NCI-H2081 (cell line): Measurements from ENCODE around the gene RABGGTA.

Experiments
- DNase-seq, 2 experiments: peaks; one replicate each; lab custom pipeline; 2025; lab: John Stamatoyannopoulos, UW

RABGGTA gene

DNA sequence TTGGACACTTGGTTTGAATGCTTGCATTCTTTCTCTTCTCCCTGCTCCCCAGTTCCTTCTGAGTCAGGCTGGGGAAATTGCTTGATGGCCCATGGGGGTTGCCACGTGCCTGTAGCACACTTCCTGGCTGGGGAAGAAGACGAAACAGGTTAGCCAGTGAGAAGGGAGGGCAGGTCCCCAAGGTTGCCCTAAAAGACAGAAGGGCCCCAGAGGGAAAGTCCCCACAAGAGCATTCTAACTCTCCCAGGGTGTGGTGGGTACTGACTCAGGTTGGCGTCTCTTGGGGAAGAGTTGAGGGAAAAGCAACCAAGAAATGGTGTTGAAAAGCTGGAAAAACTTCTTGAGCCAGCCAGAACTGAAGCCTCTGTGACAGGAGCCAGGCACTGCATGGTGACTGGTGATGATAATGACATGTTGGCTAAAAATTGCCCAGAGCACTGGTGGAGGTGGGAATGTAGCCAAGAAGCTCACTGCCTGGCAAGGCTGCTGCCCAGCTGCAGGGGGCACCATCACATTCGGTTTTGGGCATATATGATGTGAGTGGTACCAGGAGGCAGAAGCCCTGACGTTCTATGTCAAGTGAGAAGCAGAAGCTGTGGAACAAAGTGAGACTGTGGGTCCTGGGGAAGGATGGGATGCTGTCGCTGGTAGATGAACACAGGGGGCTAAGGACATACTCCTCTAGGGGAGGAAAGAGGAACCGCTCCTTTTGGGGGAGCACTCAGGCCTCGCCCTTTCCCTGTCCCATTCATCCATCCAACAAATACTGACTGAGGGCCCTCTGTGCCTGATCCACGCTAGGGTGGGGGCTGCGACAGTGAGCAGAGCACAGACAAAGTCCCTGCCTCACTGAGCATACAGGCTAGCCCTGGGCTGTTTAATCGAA, 8.1 kb upstream of the RABGGTA start:
- peak; percentile 59 to 70 for DNase-seq

DNA sequence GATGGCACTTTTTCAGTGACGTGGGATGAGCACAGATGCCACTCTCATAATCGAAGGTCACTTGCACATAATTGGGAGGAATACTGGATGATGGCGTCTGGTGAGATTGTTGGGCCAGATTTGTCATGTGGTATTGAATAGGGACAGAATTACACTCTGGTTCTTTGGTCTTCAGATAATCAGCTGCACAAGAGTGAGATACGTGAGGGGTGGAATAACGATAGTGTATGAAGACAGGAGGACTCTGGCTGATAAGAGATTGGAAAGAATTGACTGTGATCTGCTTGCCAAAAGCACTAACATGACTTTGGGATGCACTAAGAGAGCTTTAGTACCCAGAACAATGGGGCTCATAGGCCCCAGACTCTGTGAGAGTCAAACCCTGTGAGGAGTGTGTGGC, 7.0 kb upstream of the RABGGTA start:
- no peak for DNase-seq

DNA sequence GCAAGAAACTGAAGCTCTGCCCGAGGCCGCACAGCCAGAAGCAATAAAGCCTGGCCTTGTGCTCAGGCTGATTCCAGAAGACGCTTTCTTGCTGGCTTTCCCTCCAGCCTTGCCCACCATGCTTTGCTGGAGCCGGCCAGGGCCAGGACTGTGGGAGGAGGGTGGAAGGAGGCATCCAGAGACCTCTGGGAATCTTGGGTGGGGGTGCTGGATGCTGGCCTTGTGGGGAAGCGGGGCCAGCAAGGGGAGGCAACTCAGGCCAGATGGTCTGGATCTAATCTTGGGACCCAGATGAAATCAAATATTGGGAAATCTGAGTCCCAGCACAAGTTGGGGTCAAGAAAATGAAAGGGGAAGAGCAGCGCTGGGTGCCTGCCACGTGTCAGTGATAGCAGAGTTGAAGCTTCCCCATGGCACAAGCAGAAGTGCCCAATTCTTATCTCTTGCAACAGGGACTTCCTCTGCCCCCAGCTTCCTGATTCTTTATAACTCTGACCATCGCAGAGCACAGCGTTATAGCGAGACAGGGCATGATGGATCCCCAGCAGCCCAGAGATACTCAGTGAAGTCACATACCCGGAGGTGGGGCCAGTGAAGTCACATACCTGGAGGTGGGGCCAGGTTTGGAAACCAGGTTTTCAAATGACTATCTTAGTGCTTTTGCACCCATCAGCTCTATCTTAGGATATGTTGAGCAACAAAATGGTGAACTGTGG, 6.4 kb upstream of the RABGGTA start:
- no peak for DNase-seq

DNA sequence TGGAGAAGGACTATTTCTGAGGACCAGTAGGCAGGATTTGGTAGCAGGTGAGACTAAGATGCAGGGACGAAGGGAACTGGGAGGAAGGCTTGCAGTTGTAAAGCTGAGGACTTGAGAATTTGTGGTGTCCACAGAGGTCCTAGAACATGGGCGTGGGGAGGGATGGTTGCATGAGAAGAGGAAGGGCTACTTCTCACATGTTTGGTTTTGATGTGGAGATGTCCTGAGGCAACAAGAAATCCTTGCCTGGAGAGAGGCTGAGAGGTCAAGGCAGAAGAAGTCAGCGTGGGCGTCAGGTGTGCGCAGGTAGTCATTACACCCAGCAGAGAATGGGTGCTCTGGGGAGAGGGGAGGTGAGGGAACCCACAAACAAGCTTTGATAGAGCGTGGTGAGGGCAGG, 5.7 kb upstream of the RABGGTA start:
- no peak for DNase-seq

DNA sequence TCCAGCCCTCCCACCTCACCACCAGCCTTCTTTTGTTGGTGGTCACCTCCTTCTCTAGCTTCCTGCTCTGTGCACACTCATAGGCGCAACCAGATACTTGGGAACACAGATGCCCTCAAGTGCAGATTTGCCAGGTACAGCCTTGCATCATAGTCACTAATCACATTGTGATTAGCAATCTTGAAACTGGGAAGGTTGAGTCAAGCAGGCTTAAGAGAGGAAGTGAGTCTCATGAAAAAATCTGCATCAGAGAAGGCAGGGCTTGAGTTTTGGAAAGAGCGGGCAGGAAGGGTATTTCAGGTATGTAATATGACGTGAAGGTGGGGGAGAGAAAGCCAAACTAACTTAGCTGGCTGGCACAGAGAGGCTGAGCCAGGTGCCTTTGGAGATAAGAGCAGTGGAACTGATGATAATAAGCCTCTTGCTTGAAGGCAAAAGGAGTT, 2.7 kb upstream of the RABGGTA start:
- no peak for DNase-seq

DNA sequence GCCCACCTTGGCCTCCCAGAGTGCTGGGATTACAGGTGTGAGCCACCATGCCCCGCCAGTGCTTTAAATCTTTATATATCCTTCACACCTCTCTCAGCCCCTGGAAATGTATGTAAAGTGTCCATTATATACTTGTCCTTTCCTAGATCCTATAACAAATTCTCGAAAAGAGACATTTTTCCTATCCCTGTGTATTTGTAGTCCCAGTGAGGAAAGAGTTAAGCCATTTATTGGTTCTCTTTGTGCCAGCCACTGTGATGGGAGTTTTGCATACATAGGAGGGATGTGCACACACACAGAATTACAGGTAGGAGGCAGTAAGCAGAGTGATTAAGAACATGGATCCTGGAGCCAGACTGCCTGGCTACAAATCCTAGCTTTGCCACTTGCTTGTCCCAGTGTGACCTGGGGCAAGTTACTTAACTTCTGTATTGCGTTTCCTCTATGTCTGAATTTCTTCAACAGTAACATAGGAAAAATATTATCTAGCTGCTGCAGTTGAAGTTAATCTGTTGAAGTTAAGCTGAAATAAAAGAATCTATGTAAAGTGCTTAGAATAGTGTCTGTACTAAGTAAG, 2.1 kb upstream of the RABGGTA start:
- DNase-seq, result no peak

DNA sequence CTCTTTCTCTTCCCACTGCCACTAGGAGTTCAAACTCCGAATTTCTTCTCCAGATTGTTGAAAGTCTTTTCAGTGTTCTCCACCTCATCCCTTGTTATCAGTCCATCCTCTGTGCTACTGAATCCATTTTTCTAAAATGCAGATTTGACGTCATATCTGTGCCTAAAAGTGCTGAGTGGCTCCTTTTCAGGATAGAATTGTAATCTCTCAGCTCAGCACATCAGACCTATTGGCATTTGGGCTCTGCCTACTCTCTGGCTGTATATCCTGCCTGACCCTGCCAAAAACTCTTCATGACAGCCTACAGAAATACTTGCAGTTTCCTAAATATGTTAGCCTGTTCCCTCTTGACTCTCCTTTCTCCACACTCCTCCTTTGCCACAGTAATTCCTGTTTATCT, 1.1 kb upstream of the RABGGTA start:
- no peak for DNase-seq

DNA sequence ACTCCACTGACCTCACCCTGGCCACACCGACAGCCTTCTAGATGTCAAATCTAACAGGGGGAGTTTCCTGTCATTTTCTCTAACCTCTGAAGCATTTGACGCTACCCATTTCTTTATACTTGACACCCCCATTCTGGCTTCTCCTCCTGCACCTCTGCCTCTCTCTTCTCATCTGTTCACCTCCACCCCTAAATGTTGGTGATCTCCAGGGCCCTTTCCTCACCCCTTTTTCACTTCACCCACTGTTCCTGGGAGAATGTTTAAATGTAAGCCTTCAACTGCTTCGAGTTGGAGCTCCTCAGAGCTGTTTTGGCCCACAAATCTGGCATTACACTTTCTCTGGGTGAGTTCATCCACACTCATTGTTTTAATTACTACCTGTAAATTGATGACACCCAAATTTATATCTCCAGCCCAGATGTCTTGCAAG, 452 bp upstream of the RABGGTA start:
- DNase-seq, result no peak

DNA sequence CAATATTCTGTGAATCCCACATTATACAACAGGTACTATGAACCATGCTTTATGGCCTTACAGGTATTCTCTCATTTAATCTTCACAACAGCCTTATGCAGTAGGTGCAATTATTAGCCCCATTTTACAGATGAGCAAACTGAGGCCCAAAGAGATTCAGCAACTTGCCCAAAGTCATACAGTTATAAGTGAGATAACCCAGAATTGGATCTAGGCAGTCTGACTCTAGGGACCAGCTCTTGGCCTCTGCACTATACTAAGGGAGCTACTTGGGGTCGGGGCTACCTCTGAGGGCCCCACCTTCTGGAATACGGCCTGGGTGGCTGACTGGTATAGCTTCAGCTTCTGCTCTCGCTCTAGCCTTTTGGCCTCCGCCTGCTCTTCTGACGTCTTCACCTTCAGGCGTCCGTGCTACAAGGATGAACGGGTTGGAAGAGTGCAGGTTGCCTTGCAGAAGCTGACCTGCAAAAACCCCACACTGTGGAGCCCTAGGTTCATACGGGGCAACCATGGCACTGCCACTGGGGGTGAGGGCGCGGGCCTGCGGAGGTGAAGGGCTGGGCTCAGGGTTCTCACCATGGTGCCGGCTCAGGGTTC, 762 bp downstream of the RABGGTA start:
- no peak for DNase-seq

DNA sequence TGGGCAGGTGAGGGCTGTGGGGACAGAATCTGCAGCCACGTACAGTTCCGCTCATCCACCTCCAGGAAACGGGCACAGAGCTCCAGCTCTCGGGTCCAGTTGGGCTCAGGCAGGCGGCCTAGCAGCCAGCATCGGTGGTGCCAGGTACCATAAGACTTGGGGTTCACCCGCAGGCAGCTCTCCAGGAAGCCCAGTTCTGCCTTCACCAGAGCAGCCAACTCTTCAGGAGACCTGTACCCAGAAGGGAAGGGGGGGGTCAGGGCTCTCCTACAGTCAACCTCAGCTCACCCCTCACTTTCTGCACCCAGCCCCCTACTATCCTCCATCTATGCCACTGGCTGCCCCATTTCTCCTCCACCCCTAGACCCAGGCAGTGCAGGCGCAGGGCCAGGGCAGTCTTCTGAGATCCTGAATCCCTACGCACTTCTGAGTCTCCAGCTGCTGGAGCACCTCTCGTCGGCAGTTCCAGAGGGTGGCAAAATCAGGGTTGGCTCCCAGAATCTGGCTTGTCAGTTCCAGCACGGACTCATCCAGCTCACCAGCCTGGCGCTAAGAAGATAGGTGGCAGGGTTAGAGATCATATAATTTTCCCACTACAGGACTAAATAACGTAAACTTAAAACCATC, 1.4 kb downstream of the RABGGTA start:
- no peak for DNase-seq

DNA sequence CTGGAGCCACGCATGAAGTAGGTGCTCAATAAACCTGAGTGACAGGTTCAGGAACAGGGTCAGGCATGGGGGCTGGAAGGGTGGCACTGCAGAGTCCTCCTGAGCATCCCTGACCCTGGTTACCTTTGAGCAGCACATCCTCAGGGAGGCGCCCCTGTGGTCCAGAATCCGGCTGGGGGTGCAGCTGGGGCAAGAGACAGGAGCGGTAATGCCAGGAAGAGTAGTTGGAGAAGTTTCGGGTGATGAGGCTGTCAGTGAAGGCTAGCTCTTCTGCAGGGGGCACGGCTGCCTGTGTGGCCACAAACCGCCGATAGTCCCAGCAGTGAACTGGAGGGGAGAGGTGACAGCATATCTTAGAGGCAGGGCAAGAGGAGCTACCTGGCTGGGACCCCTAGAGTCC, 2.0 kb downstream of the RABGGTA start:
- DNase-seq, result no peak

DNA sequence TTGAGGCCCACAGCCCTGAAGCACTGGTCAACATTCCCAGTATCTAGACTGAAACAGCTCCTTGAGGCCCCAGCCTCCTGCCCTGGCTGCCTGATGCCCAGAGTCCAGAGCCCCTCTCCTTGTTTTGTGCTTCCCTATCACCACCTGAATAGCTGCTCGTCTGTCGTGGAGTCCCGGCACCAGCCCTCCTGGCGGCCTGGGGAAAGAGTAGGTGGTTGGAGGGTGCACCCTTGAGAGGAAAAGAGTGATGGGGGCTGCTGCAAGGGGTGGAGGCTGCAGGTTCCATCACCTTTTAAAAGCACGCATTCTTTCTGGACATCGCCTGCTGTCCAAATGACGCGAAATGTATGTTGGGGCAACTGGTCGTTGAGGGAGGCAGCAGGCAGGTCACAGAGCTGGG, 3.2 kb downstream of the RABGGTA start:
- no peak for DNase-seq

DNA sequence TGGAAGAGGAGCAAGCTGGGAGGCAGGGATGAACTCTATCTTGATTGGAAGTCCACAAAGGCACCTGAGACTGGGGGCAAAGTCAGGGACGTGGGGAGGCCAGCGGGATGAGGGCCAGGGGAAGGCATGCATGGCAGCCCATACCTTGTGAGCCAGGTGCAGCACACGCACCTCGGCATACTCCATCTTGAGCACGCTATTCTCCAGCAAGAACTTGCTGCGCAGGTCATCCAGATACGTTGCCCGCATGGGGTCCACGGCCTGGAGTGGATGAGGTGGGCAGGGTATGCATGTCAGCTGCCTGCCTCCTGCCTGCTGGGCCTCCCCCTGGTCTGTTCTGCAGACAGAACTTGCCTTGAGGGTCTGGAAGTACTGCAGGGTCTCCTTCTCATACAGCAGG, 3.9 kb downstream of the RABGGTA start:
- DNase-seq, result no peak

DNA sequence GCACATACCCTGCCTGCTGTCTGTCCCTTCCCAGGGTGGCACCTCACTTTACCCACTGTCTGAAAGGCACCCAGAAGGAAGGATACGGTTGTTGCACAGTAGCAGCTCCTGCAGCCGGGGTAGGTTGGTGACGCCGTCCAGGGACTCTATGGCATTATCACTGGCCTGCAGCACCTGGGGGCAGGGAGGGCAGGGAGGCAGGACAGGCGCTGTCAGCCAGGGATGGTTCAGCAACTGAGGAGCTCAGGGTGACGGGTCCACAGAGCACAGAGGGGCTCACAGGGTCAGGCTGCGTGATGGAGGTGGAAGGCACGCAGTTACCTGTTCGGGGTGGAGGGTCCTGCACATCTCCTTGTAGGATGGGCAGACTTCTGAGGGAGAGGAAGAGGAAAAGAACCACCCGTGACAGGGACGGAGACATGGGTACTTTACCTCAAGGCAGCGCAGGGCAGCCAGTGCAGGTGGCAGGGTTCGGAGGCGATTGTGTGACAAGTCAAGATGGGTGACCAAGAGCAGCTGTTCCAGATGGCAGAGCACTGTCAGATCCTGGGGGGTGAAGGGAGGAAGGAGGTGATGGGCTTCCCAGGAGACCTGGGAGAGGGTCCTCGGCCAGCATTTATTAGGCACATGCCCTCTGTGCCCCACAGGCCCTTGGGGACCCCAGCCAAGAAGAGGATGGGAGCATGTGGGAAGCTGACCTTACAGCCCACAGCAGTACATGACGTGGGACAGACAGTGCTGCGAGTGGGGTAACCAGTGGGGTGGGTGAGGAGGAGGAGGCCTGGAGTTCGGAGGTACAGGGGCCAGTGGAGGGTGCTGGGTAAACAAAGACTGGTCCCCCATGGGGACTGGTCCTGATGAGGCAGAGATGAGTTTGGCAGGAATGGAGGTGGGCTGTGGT, 4.8 kb downstream of the RABGGTA start:
- DNase-seq, result no peak

DNA sequence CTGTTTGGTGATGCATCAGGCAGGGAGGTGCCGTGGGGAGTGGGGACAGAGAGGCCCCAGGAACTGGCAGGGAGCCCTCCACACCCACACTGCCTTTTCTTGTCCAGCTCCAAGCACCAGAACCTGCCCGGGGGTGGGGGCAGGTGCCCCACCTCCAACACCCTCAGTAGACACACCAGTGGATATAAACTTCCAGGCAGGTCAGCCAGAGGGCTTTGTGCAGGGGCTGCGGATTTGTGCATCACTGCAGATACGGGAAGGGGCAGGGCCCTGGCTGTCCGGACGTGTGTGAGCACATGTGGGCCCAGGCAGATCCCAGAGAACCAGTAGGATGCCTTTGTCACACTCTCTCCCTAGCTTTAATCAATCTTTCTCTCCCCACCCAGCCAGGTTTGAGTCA, 7.1 kb downstream of the RABGGTA start:
- no peak for DNase-seq

DNA sequence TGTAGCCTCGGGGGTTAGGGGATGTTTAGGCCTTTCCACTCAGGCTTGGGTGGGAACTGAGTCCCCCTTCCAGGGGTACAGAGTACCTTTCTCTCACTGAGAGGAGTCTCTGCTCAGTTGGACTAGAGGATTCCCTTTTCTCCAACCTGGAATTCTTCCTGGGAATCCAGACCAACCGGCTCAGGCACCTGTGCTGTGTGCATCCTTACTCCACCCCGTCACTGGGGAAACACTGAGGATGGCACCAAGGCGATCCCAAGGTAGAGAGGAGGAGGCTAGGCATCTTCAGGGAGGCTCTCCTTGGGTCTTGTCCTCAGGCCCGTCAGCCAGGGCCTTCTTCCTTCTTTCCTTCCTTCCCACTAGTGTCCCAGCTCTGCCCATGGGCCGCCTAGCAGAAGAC, 7.5 kb downstream of the RABGGTA start:
- no peak for DNase-seq

DNA sequence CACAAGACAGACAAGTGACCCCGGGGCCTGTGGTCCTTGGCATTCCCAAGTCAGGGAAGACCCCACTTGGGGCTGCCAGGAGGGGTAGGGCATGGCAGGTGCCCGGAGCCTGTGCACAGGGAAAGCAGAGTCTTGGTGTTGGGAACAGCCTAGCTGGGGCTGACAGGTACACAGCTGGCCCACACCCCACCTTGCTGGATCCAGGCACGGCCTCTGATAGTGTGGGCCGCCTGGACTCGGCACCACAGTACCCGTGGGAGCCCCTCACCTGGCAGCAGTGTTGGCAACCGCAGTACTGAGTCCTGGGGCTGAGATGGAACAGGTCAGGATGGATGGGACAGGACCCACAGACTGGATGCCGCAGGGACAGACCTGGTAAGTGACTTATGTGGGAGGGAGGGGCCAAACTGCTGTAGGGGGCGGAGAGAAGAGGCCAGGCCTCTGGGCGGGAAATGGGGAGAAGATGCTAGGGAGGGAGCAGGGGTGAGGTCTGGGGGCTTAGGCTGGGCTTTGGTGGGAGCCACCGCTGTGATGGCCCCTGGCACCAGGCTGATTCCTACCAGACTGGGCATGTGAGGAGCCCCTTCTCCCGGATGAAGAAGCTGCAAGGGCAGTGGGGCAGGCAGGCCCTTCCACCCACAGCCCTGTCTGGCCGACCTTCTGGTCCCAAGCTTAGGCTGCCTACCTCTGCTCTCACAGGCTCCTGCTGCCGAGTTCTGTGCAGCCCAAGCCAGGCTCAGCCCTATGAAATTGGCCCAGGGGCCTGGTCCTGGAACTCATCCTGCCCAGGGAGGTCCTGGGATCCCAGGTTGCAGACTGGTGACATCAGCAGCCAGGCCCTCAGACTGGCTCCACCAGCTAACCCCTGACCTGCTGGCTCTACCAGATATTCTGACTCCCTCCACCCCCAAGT, 8.3 kb downstream of the RABGGTA start, which contains the start of gene TGM1:
Gene TGM1 (minus strand): TSS at position 357 of the 913 bp plus-strand sequence. CDS start 825 bp downstream, outside the sequence.
- DNase-seq, result no peak

DNA sequence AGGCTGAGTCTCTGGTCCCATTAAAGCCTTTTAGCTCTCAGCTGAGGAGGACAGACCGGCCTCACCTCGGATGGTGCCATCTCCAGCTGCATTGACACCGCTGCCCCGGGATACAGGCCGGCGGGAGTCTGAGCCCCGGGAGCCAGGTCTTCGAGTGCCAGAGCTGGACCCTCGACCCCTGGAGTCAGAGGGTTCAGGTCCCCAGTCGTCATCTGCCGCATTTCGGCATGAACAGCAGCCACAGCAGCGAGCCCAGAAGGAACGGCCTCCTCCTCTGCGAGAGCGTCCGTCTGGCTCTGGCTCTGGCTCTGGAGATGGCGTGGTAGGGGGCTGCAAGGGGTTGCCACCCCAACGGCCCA, 9.4 kb downstream of the RABGGTA start:
- DNase-seq, result no peak

DNA sequence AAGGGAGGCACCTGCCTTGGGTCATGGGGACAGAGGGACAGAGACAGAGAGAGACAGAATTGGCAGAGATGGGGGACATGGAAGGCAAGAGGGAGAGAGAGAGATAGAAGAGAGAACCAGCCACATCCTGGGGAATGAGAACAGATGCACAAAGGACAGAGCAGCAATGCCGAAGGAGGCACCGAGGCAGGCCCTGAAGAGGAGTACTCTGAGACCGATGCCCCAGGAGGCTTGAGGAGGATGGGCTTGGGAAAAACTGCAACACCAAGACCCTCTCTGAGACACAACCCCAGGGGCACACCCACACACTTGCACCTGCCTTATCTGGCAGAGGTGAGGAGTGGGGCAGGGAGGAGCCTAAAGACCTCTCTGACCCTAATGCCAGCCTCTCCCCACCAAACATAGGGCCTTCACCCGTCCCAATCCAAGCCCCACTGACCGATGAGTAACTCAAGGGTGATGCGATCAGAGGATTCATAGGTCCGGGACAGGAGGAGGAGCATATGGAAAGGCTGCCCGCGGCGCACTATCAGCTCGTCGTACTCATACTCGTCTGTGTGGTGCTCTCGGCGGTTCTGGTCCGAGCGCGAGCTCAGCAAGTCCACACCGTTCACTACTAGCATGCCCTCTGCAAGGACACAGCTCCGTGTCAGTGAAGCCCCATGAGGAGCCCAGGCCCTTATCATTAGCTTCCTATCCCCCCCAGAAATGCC, 10.0 kb downstream of the RABGGTA start:
- DNase-seq, result no peak
